ELR (cell line): ENCODE data around the gene GUCY1A1.

Experiments used
- DNase-seq: peaks from one replicate; pipeline ENCODE4 v3.0.0-alpha.2; 2015; ENCODE audit warnings: low read depth

Gene GUCY1A1

GRCh38 chr4:155738548-155738947 lies 71.9 kb downstream of the GUCY1A1 start:
- DNase-seq, result peak; percentile 13

DNA sequence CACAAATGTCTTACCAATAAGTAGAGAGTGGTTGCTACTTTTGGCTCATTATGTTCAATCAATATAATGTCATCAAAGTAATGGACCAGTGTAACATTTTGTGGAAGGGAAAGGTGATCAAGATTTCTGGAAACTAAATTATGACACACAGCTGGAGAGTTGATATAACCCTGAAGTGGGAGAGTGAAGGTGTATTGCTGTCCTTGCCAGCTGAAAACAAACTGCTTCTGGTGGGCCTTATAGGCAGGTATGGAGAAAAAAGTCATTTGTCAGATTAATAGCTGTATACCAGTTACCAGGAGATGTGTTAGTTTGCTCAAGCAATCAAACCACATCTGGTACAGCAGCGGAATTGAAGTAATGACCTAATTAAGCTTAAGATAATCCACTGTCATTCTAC lies 74.9 kb downstream of the GUCY1A1 start:
- no peak for DNase-seq

- peak; percentile 12 for DNase-seq
Observed at GRCh38 chr4:155742310-155743015, 75.8 kb downstream of the GUCY1A1 start.

DNA sequence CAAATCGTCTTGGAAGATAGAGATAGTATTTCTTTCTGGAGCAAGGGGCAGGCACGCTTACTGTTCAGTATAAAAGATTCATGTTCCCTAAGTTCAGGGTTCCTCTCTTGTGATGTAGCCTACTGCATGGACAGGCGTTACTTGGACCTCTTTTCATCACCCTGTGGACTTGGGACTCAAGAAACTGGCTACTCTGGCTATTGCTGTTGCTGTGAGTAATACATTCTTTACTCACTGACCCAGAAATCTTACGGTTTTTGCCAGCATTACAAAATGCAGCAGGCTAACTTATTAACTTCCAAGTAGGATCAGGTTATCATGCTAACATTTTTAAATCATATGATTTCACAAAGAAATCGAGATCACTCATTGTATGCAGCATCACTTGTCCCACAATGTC lies 79.3 kb downstream of the GUCY1A1 start:
- DNase-seq, result peak; percentile 7

DNA sequence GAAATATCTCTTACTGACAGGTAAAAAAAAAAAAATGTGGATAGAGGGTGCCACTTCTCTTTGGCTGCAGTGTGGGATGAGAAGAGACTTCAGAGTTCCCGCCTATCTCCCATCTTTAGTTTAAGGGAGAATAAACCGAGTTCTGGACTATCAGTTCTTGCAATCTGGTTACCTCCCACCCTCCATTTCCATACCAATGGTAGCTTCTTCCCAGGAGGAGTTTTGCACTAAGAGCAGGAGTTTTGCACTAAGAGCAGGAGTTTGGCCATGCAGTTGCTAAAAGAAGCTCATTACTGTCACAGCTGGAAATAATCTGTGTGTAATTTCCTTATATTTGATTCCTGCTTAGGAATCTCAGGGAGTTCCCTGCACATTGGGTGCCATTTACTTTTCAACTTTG lies 81.4 kb downstream of the GUCY1A1 start:
- DNase-seq, result no peak

DNA sequence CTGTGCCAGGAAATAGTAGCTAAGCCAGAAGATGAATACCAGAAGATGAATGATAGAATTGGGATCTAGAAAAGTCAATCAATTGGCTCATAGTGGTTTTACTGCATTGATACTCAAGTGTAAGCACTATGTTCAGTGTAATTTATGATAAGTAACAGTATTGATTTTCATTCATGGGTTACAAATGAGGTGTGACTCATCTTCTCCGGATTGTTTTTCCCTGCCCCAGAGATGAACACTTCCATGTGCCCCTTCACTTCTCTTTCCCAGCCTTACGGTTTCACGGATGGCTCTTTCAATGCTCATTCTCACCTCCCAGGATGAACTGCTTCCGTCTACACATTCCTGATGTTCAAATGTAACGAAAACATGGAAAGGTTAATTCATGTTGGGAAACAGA lies 82.4 kb downstream of the GUCY1A1 start:
- no peak for DNase-seq

DNA sequence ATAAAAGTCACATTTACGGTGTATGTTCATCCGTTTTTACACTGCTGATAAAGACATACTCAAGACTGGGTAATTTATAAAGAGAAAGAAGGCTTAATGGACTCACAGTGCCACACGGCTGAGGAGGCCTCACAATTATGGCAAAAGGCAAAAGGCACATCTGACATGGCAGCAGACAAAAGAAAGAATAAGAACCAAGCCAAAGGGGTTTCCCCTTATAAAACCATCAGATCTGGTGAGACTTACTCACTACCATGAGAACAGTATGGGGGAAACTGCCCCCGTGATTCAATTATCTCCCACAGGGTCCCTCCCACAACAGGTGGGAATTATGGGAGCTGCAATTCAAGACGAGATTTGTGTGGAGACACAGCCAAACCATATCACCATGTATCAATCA lies 84.9 kb downstream of the GUCY1A1 start:
- DNase-seq, result no peak

DNA sequence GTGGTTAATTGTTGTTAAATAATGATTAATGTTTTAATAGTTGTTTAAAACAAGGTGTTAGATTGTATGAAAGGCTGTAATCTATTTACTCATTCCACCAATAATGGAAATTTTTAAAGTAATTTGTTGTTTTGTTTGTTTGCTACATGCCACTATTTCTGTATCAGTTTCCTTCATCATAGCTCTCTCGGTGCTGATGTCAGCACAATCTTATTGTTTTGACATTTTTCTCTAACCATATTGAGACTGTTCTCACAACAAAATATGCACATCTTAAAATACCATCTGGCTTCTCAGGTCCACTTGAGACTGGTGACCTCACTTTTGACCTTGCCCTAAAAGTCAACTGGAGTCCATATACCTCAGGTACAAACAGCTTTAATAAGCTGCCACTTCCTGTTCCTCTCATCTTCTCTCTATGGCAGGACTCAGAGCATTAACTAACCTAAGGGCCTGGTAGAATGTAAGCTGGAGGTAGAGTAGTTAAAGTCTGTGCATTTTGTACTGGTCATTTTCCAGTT lies 91.2 kb downstream of the GUCY1A1 start:
- DNase-seq, result no peak

GRCh38 chr4:155758481-155759371 lies 92.1 kb downstream of the GUCY1A1 start, which contains the start of gene GUCY1B1:
GUCY1B1 (plus strand) TSS chr4:155759021; CDS start chr4:155759141, 120 bp downstream.
- DNase-seq, result peak; percentile 58

DNA sequence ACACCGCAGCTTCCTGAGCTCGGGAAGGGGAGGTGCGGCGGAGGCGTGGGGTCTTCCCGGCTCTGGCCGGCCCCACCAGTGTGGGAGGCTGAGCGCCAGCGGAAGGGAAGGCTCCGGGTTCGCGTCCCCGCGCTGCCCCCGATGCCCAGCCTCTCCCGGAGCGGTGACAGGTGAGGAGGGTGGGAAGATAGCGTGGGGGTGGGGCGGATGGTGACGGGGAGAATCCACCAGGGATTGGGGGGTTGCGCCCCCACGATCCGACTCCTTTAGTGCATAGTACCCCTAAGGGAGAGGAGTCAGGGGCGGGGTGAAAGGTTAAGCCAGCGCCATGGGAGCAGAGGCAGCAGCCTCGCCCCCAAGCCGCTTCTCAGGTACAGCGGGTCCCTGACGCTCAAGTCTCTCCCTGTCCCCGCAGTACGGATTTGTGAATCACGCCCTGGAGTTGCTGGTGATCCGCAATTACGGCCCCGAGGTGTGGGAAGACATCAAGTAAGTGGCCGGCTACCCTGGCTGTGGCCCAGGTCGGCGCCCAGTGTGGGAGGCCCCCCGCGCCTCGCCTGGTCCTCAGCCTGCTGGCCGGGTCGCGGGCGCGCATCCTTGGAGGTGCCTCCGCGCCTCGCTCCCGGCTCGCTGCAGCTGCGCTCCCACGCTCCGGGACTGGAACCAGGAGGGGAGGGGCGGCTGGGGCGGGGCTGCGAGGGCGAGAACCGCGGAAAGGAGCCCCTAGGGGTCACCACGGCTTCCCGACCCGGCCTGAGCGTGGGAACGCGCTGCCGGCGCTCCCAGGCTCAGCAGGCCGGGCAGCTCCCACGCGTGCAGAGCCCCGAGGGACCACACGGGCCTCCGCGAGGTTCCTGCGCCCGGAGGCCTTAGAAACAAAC lies 93.0 kb downstream of the GUCY1A1 start:
- peak; percentile 7 for DNase-seq

DNA sequence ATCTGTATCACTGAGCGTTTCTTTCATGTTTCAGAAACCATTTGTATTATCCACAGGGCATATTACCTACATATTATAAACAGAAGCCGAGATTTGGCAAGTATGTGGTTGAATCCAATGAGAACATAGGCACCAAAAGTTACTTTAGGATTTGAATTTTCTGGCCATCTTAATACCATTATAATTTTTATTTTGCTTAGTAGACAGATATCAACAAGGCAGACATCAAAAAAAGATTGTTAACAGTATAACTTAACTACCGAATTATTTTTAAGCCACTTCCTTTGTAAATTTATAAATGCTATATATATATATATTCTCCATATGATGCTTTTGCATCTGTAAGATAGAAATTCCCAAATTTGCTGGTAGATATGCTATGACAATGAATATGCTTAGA lies 94.4 kb downstream of the GUCY1A1 start:
- no peak for DNase-seq

GRCh38 chr4:155761916-155762315 lies 95.3 kb downstream of the GUCY1A1 start:
- DNase-seq, result no peak

GRCh38 chr4:155762334-155762733 lies 95.7 kb downstream of the GUCY1A1 start:
- no peak for DNase-seq

GRCh38 chr4:155763551-155763950 lies 96.9 kb downstream of the GUCY1A1 start:
- DNase-seq, result no peak

DNA sequence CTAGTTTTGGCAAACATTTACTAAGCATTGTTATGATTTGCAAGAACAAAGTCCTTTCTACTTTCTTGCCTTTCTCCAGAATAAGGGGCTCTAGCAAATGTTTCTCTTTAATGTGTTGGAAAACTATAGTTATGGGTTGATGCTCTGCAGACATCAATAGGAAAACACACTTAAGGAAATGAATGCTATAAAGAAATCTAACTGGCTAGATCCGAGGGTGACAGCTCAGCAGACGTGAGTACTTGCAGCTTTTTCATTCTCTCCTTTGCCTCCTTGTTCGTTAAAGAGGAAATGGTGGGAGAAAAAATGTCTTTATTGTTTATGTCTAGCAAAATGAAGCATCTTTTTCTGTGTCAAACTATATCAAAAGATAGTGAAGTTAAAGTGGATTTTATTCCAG lies 98.5 kb downstream of the GUCY1A1 start:
- no peak for DNase-seq

DNA sequence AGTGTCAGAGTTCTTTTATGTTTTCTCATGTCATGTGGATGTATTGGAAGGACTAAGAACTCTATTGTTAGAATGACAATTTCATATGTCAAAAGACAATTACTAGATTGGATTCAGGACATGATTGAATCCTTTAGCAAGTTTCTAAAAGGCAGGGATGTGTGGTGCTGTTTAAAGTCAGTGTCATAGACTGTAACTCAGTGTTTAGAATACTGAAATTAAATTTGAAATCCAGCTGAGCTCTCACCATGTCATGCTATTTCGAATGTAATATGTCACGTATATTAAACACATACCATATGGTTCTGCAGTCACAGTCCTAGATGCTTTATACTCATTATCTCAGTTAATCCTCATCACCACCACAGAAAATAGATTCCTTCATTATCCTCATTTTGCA lies 100.0 kb downstream of the GUCY1A1 start:
- no peak for DNase-seq

DNA sequence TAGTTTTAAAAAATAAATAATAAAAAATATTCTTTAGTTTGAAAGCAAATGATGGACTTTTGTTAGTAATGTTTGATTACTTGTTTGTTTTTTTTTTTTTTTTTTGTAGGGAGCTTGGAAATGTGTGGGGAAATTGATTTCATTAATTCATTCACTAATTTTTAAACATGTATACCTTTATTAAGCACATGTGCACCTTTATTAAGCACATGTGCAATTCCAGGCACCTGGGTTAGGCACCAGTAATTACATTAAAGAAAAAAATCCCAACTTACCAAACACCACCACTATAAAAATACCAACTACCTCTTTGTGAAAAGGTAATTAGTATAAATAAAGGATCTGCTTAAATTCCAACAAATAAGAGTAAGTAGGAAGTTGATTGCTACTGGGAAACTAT lies 101.7 kb downstream of the GUCY1A1 start:
- DNase-seq, result no peak

GRCh38 chr4:155769090-155769489 lies 102.4 kb downstream of the GUCY1A1 start:
- DNase-seq, result no peak

DNA sequence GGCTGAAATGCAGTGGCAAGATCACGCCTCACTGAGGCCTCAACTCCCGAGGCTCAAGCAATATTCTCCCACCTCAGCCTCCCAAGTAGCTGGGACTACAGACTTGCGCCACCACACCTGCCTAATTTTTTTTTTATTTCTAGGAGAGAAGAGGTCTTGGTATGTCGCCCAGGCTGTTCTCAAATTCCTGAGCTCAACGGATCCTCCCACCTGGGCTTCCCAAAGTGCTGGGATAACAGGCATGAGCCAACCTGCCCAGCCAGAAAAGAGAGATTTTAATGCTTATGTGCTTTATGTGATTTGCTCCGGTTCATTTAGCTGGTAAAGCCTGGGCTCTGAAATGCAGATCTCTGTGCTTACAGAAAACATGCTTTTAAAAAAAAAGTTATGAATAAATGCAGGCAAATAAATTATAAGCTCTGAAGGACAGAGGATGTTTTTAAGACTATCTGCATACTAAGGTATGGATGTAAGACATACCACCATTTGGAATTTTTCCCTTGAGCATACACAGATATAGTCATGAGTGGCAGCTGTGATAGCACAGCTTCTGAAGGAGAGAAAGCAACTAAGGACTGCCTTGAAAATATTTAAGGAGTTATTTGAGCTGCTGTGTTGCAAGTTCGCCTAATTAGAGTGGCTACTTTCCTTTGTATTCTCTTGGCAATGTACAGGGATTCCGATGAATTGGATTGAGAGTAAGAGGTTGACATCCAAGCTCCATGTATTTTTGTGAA lies 106.0 kb downstream of the GUCY1A1 start:
- no peak for DNase-seq

DNA sequence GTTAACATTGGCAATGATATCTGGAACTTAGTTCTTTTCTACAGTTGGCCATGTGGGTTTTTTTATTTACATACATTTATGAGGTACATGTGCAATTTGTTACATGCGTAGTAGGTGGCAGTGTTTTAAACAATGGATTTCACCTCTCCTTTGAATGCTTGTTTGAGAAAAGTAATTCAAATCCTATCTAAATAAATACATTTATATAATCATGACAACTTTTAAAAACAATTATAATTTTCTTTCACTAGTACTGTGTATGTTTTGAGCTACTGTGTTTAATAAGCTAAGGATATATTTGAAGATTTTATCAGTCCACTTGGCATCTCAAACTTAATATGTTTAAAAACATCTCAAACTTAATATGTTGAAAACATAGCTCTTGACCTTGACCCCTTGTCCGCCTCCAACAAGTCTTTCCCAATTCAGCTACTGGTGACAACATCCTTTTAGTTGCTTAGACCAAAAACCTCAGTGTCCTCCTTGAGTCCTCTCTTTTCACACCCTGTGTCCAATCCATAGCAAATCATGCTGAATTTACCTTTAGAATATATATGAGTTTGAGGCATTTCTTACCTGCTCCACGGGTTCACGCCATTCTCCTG lies 106.7 kb downstream of the GUCY1A1 start:
- DNase-seq, result no peak

- no peak for DNase-seq
Observed at GRCh38 chr4:155774033-155774432, 107.4 kb downstream of the GUCY1A1 start.
